Renal cortical epithelial cell (primary cell): ENCODE data around the gene MAEL. TPM values are rescaled to one million over a fixed set of nuclear protein-coding genes. Genes with fewer than 3 reads are reported as not detected.

ENCODE experiments used
- DNase-seq: peaks from one replicate; pipeline ENCODE4 v3.0.0-alpha.2; 2011; ENCODE audit warnings: low read depth
- total RNA-seq: library from RNA; depleted of rRNA; stranded (reverse); fragments of >200 nt; gene quantifications from 2 replicates; pipeline ENCODE4 v1.2.3, GENCODE V29; 2014

The MAEL gene
- 0.17 and 0.65 TPM in 2 replicates for total RNA-seq

- no peak for DNase-seq
Observed at GRCh38 chr1:166988974-166989515, at the start of gene MAEL. Gene MAEL, plus strand, starts transcription at chr1:166989280. Its CDS starts 73 bp downstream, at chr1:166989353.

- no peak for DNase-seq
Observed at GRCh38 chr1:166939741-166940375, 49.2 kb upstream of the MAEL start.

GRCh38 chr1:166944186-166944967, 44.7 kb upstream of the MAEL start:
- DNase-seq = peak; percentile 97

GRCh38 chr1:166947398-166948043, 41.6 kb upstream of the MAEL start:
- DNase-seq = peak; percentile 78

GRCh38 chr1:166948856-166949350, 40.2 kb upstream of the MAEL start:
- DNase-seq = no peak

DNA sequence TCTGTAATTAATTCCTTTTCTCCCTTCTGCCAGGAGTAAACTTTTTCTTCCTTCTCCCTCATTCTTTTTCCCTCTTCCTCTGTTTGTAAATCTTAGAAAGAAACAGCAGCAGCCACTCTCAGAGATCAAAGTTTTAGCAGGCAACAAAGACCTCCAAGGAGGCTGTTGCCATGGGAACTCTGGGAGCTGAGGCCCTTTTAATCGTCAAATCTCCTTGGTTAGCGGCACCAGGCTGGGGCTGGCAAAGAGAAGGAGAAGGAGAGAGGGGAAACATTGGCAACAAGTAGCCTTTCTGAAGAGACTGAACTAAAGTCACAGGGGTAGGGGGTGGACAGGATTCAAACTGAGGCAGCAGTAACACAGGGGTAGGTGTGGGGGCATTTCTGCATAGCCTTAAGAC, 38.9 kb upstream of the MAEL start:
- no peak for DNase-seq

DNA sequence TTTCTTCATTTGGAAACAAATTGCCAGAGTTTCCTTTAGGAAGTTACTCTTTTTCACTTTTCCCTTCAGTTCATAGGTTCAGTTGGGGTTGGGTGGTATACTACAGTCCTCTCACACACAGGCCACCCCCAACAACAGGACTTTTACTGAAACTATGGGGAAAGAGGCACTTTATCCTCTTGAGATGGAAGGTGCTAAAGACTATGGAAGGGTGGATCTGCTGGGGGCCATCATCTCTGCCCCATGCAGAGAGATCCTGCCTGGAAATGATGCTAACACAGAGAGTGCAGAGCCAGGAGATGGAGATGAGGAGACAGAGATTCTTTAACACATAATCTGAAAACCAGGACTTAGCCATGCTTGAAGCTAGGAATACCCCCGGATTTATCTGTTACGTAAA, 38.0 kb upstream of the MAEL start:
- no peak for DNase-seq

GRCh38 chr1:166952002-166952746, 36.9 kb upstream of the MAEL start:
- peak; percentile 89 for DNase-seq

- DNase-seq = peak; percentile 55
Observed at GRCh38 chr1:166953491-166953890, 35.6 kb upstream of the MAEL start.

- no peak for DNase-seq
Observed at GRCh38 chr1:166956057-166956850, 32.8 kb upstream of the MAEL start.

- no peak for DNase-seq
Observed at GRCh38 chr1:166956872-166957271, 32.2 kb upstream of the MAEL start.

- DNase-seq = peak; percentile 94
Observed at GRCh38 chr1:166960858-166961474, 28.1 kb upstream of the MAEL start.

GRCh38 chr1:166969074-166969677, 19.9 kb upstream of the MAEL start:
- DNase-seq = no peak

- no peak for DNase-seq
Observed at GRCh38 chr1:166971252-166971651, 17.8 kb upstream of the MAEL start.

- DNase-seq = no peak
Observed at GRCh38 chr1:166972193-166972592, 16.9 kb upstream of the MAEL start.

DNA sequence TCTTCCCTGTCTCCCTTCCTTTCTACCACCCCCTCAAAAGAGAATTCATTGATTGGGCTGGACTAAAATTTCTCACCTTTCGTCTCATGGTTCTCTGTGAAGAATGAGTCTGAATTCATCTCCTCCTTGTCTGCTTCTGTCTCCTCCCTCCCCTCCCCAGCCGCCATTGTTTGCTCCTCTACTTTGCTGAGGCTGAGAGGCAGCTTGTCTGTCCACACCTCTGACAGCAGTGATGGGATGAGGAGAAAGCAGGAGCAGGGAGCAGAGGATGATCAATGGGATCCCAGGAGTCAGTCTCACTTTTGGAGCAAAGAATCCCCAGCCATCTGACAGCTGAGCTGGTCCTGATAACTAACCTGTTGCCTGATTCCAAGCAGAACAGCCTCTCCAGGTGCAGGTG, 16.3 kb upstream of the MAEL start:
- DNase-seq = no peak

- DNase-seq = no peak
Observed at GRCh38 chr1:166974647-166975345, 14.3 kb upstream of the MAEL start.

GRCh38 chr1:166975361-166976129, 13.5 kb upstream of the MAEL start, which contains the start of gene ILDR2:
Gene ILDR2, minus strand, starts transcription at chr1:166975540. Its CDS starts 272 bp downstream, at chr1:166975268.
- peak; percentile 34 for DNase-seq
